GM19463 (cell line): Measurements from ENCODE around the gene MYO10.
"Not testable (repeated sequence)": the region's sequence is repeated elsewhere in the genome, so short reads cannot be mapped to it uniquely, and the experiment has no call there.

Experiments
- ATAC-seq: cut with Tn5 transposase; IDR thresholded peaks from one replicate; pipeline ENCODE4 v1.9.1; 2021; ENCODE audit warnings: mild to moderate bottlenecking, moderate library complexity; ENCODE audit not compliant: unreplicated experiment

Gene MYO10

GRCh38 chr5:16679863-16680262 is 256.2 kb downstream of the MYO10 start:
- no peak for ATAC-seq

GRCh38 chr5:16679190-16679589 is 256.9 kb downstream of the MYO10 start:
- ATAC-seq = no peak

GRCh38 chr5:16675806-16676205 is 260.3 kb downstream of the MYO10 start:
- ATAC-seq = no peak

- no peak for ATAC-seq
Measured at GRCh38 chr5:16674750-16675149, 261.3 kb downstream of the MYO10 start.

- no peak for ATAC-seq
Measured at GRCh38 chr5:16673241-16674201, 262.6 kb downstream of the MYO10 start.

- no peak for ATAC-seq
Measured at GRCh38 chr5:16671208-16671607, 264.9 kb downstream of the MYO10 start.

- no peak for ATAC-seq
Measured at GRCh38 chr5:16669776-16670175, 266.3 kb downstream of the MYO10 start.

- ATAC-seq = no peak
Measured at GRCh38 chr5:16668631-16669030, 267.5 kb downstream of the MYO10 start.

- ATAC-seq = no peak
Measured at GRCh38 chr5:16668194-16668593, 267.9 kb downstream of the MYO10 start.

GRCh38 chr5:16666883-16667398 is 269.1 kb downstream of the MYO10 start:
- ATAC-seq = no peak

GRCh38 chr5:16666130-16666882 is 269.8 kb downstream of the MYO10 start:
- no peak for ATAC-seq

- no peak for ATAC-seq
Measured at GRCh38 chr5:16665601-16666000, 270.5 kb downstream of the MYO10 start.

- no peak for ATAC-seq
Measured at GRCh38 chr5:16664368-16664767, 271.7 kb downstream of the MYO10 start.

- no peak for ATAC-seq
Measured at GRCh38 chr5:16663840-16664239, 272.2 kb downstream of the MYO10 start.

- ATAC-seq = no peak
Measured at GRCh38 chr5:16661713-16662112, 274.4 kb downstream of the MYO10 start.

GRCh38 chr5:16660982-16661381 is 275.1 kb downstream of the MYO10 start:
- no peak for ATAC-seq

- ATAC-seq = no peak
Measured at GRCh38 chr5:16659536-16659935, 276.6 kb downstream of the MYO10 start.

GRCh38 chr5:16656561-16657191 is 279.4 kb downstream of the MYO10 start:
- no peak for ATAC-seq

GRCh38 chr5:16654647-16655334 is 281.3 kb downstream of the MYO10 start:
- no peak for ATAC-seq

GRCh38 chr5:16648739-16649138 is 287.3 kb downstream of the MYO10 start:
- not testable (repeated sequence) for ATAC-seq
